Measurements from ENCODE around the gene RAB40B. TPM values are rescaled to one million over a fixed set of nuclear protein-coding genes. Genes with fewer than 3 reads are reported as not detected.

RAB40B gene
- total RNA-seq, 1 donor from 2014 or later = 11.5 TPM

DNA sequence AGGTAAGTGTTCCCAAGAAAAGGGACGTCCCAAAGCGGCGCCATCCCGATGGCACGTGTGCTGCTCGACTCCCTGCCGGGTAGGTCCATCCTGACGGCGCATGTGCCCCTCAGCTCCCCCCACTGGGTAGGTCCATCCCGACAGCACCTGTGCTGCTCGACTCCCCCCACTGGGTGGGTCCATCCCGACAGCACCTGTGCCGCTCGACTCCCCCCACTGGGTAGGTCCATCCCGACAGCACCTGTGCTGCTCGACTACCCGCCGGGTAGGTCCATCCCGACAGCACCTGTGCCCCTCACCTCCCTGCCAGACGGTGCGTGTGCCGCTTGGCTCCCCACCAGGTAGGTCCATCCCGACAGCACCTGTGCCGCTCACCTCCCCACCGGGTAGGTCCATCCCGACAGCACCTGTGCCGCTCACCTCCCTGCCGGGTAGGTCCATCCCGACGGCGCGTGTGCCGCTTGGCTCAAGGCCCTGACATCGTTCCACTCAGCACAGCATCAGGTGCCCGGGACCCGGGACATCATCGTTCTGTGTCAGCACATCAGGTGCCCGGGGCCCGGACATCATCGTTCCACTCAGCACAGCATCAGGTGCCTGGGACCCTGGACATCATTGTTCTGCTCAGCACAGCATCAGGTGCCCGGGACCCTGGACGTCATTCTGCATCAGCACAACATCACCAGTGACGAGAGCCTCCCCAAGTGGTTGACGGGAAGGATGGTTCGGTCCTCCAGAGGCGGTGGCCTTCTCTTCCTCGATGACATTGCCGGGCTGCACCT, 31.2 kb upstream of the RAB40B start:
- ATAC-seq (peak; percentile 15), DNase-seq (no peak)
- Histone ChIP-seq H3K4me1 (no peaks in the 10 kb centered on the region), H3K36me3 (peaks cover 18% of the 10 kb centered on the region), H3K27ac (no peak overlapping the region), H3K4me3 (no peak overlapping the region), H3K9me3 (no peaks in the 10 kb centered on the region), H3K27me3 (no peaks in the 10 kb centered on the region)
- TF ChIP-seq, protein P1, sequence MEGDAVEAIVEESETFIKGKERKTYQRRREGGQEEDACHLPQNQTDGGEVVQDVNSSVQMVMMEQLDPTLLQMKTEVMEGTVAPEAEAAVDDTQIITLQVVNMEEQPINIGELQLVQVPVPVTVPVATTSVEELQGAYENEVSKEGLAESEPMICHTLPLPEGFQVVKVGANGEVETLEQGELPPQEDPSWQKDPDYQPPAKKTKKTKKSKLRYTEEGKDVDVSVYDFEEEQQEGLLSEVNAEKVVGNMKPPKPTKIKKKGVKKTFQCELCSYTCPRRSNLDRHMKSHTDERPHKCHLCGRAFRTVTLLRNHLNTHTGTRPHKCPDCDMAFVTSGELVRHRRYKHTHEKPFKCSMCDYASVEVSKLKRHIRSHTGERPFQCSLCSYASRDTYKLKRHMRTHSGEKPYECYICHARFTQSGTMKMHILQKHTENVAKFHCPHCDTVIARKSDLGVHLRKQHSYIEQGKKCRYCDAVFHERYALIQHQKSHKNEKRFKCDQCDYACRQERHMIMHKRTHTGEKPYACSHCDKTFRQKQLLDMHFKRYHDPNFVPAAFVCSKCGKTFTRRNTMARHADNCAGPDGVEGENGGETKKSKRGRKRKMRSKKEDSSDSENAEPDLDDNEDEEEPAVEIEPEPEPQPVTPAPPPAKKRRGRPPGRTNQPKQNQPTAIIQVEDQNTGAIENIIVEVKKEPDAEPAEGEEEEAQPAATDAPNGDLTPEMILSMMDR (IDR thresholded peaks at IDR 0.05) = no peak
- intact Hi-C loops (cut with DNase I) = no loop called here

DNA sequence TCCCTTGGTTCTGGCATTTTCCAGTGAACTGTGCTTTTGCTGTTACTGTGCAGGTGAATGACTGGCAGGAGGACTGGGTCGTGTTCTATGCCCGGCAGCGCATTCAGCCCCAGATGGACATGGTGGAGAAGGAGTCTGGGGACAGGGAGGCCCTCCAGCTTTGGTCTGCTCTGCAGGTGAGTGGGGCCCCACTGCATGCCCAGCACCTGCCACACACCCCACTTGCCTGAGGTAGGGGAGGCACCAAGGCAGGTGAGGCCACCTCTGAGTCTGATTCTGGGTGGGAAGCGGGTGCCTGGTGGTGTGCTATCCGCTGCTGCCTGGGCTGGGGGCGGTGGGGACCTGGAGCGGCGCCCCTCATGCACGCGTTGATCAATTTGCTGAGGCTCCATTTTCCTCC, 27.9 kb upstream of the RAB40B start:
- no peaks in the 10 kb centered on the region for H3K9me3 ChIP-seq
- H3K4me1 ChIP-seq = no peaks in the 10 kb centered on the region
- peaks cover 32% of the 10 kb centered on the region for H3K36me3 ChIP-seq
- no peak for DNase-seq
- peak; percentile 24 for ATAC-seq
- intact Hi-C loops (cut with DNase I) = no loop called here
- TF ChIP-seq, protein P1 (IDR thresholded peaks at IDR 0.05) = no peak
- H3K4me3 ChIP-seq = no peak overlapping the region
- no peaks in the 10 kb centered on the region for H3K27me3 ChIP-seq
- H3K27ac ChIP-seq = no peak overlapping the region

DNA sequence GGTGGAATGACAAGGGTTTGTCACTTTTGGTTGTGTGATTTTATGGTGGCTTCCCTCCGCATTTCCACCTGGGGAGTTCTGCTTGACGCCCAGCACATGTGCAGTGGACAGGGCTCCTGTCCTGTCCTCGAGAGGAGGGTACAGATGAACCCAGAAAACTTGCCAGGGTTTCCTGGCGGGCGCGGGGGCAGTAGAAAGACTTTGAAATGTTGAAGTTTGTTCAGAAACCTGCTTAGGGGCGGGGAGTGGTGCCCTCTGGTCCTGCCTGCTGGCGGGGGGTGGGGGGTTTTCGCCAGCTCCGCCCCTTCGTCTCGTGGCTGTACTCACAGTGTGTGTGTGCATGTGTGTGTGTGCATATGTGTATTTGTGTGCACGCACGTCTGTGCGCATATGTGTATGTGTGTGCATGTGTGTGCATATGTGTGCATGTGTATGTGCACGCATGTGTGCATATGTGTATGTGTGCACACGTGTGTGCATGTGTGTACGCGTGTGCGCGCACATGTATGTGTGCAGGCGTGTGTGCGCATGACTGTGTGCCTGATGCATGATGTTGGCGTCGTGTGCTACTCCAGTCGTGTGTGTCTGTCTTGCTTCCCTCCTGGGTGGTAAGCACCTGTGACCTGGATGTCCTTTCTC, 24.8 kb upstream of the RAB40B start:
- Histone ChIP-seq H3K9me3 (no peaks in the 10 kb centered on the region), H3K27ac (no peak overlapping the region), H3K36me3 (peaks cover 46% of the 10 kb centered on the region), H3K27me3 (no peaks in the 10 kb centered on the region), H3K4me1 (no peaks in the 10 kb centered on the region), H3K4me3 (no peak overlapping the region)
- DNase-seq (no peak), ATAC-seq (peak; percentile 26)
- intact Hi-C loops (cut with DNase I) = no loop called here
- TF ChIP-seq, protein P1 (IDR thresholded peaks at IDR 0.05) = no peak

DNA sequence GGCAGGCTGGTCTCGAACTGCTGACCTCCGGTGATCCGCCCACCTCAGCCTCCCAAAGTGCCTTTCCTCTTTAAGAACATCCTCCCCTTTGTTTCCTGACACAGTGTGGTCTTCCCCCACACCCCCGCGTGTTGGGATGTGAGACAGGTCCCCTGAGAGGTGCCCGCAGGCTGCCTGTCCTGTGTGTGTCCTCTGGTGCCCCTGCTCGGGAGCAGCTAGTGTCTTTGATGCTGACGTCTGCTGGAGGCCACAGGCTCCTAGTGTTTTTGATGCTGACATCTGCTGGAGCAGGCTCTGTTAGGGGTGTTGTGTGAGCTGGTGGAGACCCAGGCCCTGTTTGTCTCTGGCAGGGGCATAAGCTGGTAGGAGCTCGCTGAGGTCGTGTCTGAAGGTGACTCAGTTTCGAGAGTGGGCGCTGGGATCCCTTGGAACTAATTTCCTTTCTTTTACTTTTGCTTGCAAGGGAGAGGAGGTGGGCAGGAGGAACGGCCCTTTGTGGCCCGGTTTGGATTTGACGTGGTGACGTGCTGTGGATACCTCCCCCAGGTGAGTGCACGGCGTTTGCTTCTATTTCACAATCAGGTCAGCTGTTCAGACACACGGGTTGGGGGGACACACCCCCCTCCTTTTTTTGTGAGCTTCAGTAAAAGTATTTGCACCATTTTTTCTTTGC, 24.0 kb upstream of the RAB40B start:
- intact Hi-C loops (cut with DNase I) = no loop called here
- H3K4me3 ChIP-seq = no peak overlapping the region
- no peaks in the 10 kb centered on the region for H3K9me3 ChIP-seq
- ATAC-seq (no peak), DNase-seq (no peak)
- H3K27me3 ChIP-seq = no peaks in the 10 kb centered on the region
- H3K36me3 ChIP-seq = peaks cover 43% of the 10 kb centered on the region
- TF ChIP-seq, protein P1 (IDR thresholded peaks at IDR 0.05) = no peak
- peaks cover 8% of the 10 kb centered on the region for H3K4me1 ChIP-seq
- no peak overlapping the region for H3K27ac ChIP-seq

DNA sequence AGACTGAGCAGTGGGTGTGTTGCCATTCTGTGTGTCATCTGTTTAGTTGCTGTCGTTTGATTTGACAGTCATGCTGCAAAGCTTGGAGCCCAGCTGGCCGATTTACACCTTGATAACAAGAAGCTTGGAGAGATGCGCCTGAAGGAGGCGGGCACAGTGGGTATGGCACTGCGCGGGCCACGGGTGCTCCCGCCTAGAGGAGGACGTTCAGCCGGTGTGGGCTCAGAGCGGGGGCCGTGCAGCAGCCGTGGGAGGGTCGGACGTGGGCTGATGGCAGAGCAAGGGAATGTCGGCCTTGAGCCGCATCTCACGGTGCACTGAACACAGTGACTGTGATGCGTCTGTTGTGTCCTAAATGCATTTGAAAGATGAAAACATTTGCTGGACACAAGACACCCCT, 21.7 kb upstream of the RAB40B start:
- TF ChIP-seq, protein P1 (IDR thresholded peaks at IDR 0.05) = no peak
- no peak for ATAC-seq
- H3K27ac ChIP-seq = no peak overlapping the region
- intact Hi-C loops (cut with DNase I) = no loop called here
- H3K4me1 ChIP-seq = peaks cover 15% of the 10 kb centered on the region
- no peaks in the 10 kb centered on the region for H3K27me3 ChIP-seq
- no peak for DNase-seq
- H3K9me3 ChIP-seq = no peaks in the 10 kb centered on the region
- H3K36me3 ChIP-seq = peaks cover 28% of the 10 kb centered on the region
- no peak overlapping the region for H3K4me3 ChIP-seq

All from upper lobe of right lung (tissue), 1 donor.